Left kidney (tissue), 2 donors: ENCODE data around the gene SVOPL. TPM values are rescaled to one million over a fixed set of nuclear protein-coding genes. Genes with fewer than 3 reads are reported as not detected.

Experiments
- DNase-seq: peaks from one replicate; pipeline ENCODE4 v3.0.0-alpha.2; 2013
- polyA plus RNA-seq: library from polyadenylated mRNA; unstranded; fragments of 120-200 nt; gene quantifications from one replicate; pipeline ENCODE4 v1.2.1, GENCODE V29; 2013; ENCODE audit not compliant: insufficient read length

SVOPL gene
- polyA plus RNA-seq, 1 donor, result 2.9 TPM

GRCh38 chr7:138606236-138606635, 94.9 kb downstream of the SVOPL start:
- DNase-seq, result no peak

DNA sequence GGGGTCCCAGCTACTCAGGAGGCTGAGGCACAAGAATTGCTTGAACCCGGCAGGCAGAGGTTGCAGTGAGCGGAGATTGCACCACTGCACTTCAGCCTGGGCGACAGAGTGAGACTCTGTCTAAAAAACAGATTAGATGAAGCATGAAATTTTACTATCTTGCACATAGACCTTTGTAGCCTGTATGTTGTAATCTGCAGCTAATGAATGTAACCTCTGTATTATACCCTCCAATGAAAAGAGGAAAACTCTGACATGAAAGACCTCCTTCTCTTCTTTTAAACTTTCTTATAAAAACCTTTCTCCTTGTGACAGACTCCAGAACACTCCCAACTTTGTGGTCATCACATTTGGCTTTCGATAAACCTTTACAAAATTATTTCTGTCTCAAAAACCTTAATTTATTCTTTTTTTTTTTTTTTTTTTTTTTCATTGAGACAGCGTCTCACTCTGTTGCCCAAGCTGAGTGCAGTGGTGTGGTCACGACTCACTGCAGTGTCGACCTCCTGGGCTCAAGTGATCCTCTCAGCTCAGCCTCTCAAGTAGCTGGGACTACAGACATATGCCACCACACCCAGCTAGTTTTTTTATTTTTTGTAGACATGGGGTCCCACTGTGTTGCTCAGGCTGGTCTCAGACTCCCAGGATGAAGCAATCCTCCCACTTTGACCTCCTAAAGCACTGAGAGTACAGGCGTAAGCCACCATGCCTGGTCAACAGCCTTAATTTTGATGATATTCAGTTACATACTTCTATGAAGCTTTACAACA, 97.4 kb downstream of the SVOPL start:
- no peak for DNase-seq

- DNase-seq, result no peak
Measured at GRCh38 chr7:138602451-138602850, 98.7 kb downstream of the SVOPL start.

- no peak for DNase-seq
Measured at GRCh38 chr7:138595454-138595853, 105.7 kb downstream of the SVOPL start.

GRCh38 chr7:138590154-138590553, 111.0 kb downstream of the SVOPL start:
- DNase-seq, result no peak

DNA sequence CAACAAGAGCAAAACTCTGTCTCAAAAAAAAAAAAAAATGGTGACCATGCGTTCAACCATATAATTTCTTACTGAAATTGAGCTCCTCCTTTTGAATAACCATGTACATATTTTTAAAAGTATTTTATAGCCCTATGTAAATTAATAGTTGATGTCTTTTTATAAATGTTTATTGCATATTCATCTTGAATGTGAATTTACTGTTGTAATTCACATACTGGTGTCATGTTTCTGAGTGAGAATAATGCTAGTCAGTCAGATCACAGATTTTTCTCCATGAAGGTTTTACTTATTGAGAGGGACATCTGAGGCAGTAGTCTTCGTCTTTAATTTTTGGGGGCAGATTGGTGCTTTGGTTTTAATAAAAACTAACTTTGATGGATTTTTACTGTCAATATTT, 112.2 kb downstream of the SVOPL start:
- no peak for DNase-seq

GRCh38 chr7:138587485-138587884, 113.7 kb downstream of the SVOPL start:
- DNase-seq, result no peak

GRCh38 chr7:138585283-138585993, 115.7 kb downstream of the SVOPL start:
- DNase-seq, result no peak

DNA sequence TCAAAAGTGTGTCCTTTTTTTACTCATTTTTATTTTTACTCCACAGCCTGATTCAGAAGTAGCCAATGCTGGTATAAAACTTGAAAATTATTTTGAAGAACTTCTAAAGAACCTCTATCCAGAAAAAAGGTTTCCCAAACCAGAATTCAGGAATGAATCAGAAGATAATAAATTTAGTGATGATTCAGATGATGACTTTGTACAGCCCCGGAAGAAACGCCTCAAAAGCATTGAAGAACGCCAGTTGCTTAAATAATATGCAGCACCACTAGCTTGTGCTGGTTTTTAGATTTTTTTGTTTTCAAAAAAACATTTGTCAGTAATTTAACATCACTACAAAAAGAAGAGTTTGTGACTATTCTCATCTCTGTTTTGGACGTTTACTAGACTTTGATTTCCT, 116.5 kb downstream of the SVOPL start:
- no peak for DNase-seq

- no peak for DNase-seq
Measured at GRCh38 chr7:138584283-138584682, 116.9 kb downstream of the SVOPL start.

DNA sequence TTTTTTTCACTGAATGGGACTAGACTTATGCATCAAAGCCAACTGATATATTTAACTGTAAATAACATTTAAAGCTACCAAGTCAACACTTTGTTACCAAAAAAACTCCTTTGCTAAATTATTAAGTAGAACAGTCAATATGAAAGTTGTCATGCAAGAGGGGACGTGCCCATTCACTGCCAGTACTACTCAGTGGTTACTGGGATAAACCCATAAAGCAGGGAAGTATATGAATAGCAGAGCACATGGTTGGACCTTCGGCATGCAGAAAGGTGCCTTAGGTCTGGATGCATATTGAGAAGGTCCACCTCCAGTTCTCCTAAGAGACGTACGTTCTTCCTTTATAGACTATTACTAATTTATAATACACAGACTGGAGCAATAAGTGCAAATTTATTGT, 120.1 kb downstream of the SVOPL start:
- no peak for DNase-seq

GRCh38 chr7:138579671-138580070, 121.5 kb downstream of the SVOPL start:
- DNase-seq, result no peak

GRCh38 chr7:138579136-138579535, 122.0 kb downstream of the SVOPL start:
- DNase-seq, result no peak

DNA sequence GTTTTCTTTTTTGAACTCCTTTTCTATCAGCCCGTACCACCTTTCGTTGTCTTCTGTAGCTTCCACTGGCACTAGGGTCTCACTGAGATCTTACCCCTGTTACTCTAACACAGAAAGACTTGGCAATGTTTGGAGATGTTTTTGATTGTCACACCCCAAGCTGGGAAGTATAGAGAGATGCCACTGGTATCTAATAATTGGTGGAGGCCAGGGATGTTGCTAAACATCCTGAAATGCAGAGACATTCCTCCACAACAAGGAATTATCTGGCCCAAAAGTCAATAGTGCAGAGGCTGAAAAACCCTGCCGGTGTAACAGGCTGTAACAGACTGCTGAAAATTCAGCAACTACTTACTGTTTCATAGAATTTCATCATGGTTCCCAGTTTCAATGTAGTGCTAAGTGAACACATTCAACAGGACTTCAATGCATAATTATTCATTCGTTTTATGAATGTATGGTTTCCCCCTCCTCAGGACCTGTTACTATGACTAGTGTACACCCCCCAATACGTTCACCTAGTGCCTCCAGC, 125.2 kb downstream of the SVOPL start:
- no peak for DNase-seq

DNA sequence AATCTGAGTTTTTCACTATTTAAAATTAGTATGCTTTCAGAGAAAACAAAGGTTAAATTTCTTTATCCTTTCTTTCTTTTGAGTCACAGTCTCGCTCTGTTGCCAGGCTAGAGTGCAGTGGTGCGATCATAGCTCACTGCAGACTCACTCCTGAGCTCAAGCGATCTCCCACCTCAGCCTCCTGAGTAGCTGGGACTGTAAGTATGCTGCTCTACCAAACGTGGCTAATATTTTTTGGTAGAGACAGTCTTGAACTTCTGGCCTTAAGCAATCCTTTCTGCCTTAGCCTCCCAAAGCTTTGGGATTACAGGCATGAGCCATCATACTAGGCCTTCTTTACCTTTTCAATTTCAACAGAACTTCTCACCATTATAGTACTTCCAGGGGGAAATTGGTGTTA, 127.4 kb downstream of the SVOPL start:
- DNase-seq, result no peak

DNA sequence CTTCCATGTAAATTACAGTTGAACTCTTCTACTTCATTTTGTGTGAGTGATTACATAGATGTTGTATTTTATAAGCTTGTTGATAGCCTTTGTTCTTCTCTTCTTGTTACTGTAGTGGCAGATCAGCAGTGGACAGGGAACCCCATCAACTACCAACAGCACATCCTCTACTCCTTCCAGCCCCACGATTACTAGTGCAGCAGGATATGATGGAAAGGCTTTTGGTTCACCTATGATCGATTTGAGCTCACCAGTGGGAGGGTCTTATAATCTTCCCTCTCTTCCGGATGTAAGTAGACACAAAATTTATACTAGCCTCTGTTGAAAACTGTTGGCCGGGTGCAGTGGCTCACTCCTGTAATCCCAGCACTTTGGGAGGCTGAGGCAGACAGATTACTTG, 130.4 kb downstream of the SVOPL start:
- DNase-seq, result no peak

GRCh38 chr7:138569418-138569817, 131.7 kb downstream of the SVOPL start:
- no peak for DNase-seq

GRCh38 chr7:138568655-138569054, 132.5 kb downstream of the SVOPL start:
- no peak for DNase-seq

- peak; percentile 5 for DNase-seq
Measured at GRCh38 chr7:138565451-138566114, 135.6 kb downstream of the SVOPL start.

DNA sequence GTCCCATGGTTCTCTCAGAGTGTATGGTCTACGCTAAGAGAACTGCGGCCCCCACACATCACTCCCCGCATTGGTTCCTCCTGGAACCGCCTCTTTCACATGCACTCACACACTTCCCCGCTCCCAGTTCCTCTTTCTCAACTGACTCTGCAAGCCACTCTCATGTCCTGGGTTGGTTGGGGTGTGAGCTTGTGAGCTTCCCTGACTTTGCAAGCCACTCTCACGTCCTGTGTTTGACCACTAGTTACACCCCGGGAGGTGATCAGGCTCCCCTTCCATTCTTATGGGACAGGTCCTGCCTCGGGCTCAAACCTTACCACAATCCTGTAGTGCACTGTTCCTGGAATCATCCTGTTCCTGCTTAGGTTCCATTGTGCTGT, 136.1 kb downstream of the SVOPL start:
- no peak for DNase-seq

GRCh38 chr7:138564365-138564764, 136.8 kb downstream of the SVOPL start:
- no peak for DNase-seq

DNA sequence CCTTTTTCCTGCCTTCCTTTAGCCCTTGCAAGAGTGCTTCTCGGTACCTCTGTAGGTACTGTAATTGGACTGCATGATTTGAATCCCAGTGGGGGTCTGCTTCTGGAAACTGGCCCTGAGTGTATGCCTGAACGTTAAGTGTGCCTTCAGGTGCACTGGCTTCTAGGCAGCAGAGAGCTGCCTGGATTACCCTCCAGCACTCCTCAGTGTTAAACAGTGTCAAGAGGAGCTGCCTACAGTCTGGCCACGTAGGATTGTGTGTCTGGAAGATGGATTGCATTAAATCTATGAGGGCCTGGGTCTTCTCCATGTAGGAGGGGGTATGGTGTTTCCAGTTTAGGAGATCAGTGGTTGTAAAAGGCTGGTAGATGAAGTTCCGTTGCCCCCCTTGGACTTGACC, 137.4 kb downstream of the SVOPL start:
- no peak for DNase-seq

DNA sequence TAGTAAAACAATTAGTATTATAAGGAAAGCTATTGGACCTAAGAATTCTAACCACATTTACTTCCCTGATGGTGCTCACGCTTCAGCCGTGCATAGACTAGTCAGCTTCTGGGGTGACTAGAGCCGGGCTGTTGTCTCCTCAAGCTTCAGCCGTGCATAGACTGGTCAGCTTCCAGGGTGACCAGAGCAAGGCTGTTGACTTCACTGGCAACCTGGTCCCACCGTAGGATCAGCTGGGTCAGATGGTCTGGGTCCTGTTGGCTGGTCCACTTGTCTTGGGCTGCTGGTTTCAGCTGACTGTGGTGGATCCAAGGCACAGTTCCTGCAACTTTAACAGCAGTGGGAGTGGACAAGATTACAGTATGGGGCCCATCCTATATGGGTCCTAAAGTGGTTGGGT, 141.7 kb downstream of the SVOPL start:
- no peak for DNase-seq
